KMS-11 (cell line): ENCODE data around the gene CTBP2.

Experiments
- H2AFZ ChIP-seq: fragments of 200-600 bp; sonication (generic); 2 replicates; pipeline ENCODE4 v1.6.1; 2016; ENCODE audit warnings: antibody characterized with exemption, mixed run types, low read depth
- H3K27ac ChIP-seq: fragments of 200-600 bp; sonication (generic); 2 replicates; pipeline ENCODE4 v1.6.1; 2016; ENCODE audit warnings: mild to moderate bottlenecking, mixed run types
- H3K27me3 ChIP-seq: fragments of 200-600 bp; sonication (generic); 2 replicates; pipeline ENCODE4 v1.6.1; 2017; ENCODE audit warnings: mild to moderate bottlenecking, low read depth, mixed run types, moderate library complexity; ENCODE audit not compliant: insufficient read depth
- H3K36me3 ChIP-seq: fragments of 200-600 bp; sonication (generic); 2 replicates; pipeline ENCODE4 v1.6.1; 2017; ENCODE audit warnings: mild to moderate bottlenecking, mixed run types; ENCODE audit not compliant: insufficient read depth
- H3K4me1 ChIP-seq: fragments of 200-600 bp; sonication (generic); 2 replicates; pipeline ENCODE4 v1.6.1; 2016; ENCODE audit warnings: mild to moderate bottlenecking, low read depth, mixed run types; ENCODE audit not compliant: poor library complexity, severe bottlenecking
- H3K4me2 ChIP-seq: fragments of 200-600 bp; sonication (generic); 2 replicates; pipeline ENCODE4 v1.7.0; 2016; ENCODE audit warnings: mild to moderate bottlenecking, mixed run types
- H3K4me3 ChIP-seq: fragments of 200-600 bp; sonication (generic); IDR thresholded peaks from 2 replicates; pipeline ENCODE4 v1.6.1; 2017; ENCODE audit warnings: low read depth, low read length, mixed read lengths; ENCODE audit not compliant: insufficient read depth
- H3K79me2 ChIP-seq: fragments of 200-600 bp; sonication (generic); 2 replicates; pipeline ENCODE4 v1.6.1; 2016; ENCODE audit warnings: low read depth, mixed run types; ENCODE audit not compliant: insufficient read depth
- H3K9ac ChIP-seq: fragments of 200-600 bp; sonication (generic); 2 replicates; pipeline ENCODE4 v1.6.1; 2016; ENCODE audit warnings: mild to moderate bottlenecking, mixed run types
- H4K20me1 ChIP-seq: fragments of 200-600 bp; sonication (generic); 2 replicates; pipeline ENCODE4 v1.6.1; 2016; ENCODE audit warnings: mild to moderate bottlenecking, mixed run types; ENCODE audit not compliant: insufficient read depth
- CTCF ChIP-seq: fragments of 200-600 bp; sonication (generic); conservative IDR thresholded peaks from 2 replicates; pipeline ENCODE4 v1.6.1; 2017; ENCODE audit warnings: low read depth, mild to moderate bottlenecking, antibody characterized with exemption, low read length, moderate library complexity, mixed read lengths

Gene CTBP2

GRCh38 chr10:125134483-125134848 is 25.9 kb downstream of the CTBP2 start:
- Histone ChIP-seq H3K4me1 (peaks cover 8% of the 10 kb centered on the region), H3K4me2 (no peak overlapping the region), H3K4me3 (no peak overlapping the region), H3K27ac (no peak overlapping the region), H4K20me1 (no peaks in the 10 kb centered on the region; the same call in 1 of the 2 replicates), H3K36me3 (no peaks in the 10 kb centered on the region), H3K79me2 (peaks cover 6% of the 10 kb centered on the region; the same call in 1 of the 2 replicates), H3K9ac (no peak overlapping the region), H2AFZ (no peak overlapping the region), H3K27me3 (no peaks in the 10 kb centered on the region)
- TF ChIP-seq CTCF = no peak

- Histone ChIP-seq H3K27ac (no peak overlapping the region), H3K4me1 (peaks cover 14% of the 10 kb centered on the region), H3K36me3 (no peaks in the 10 kb centered on the region)
Observed at GRCh38 chr10:125133696-125134482, 26.5 kb downstream of the CTBP2 start.

GRCh38 chr10:125132344-125132743 is 28.0 kb downstream of the CTBP2 start:
- Histone ChIP-seq H3K4me2 (no peak overlapping the region), H3K79me2 (peaks cover 14% of the 10 kb centered on the region; the same call in 1 of the 2 replicates), H3K4me1 (peaks cover 23% of the 10 kb centered on the region), H3K27ac (no peak overlapping the region), H3K27me3 (no peaks in the 10 kb centered on the region), H3K4me3 (no peak overlapping the region), H4K20me1 (no peaks in the 10 kb centered on the region; the same call in 1 of the 2 replicates), H3K36me3 (no peaks in the 10 kb centered on the region), H3K9ac (no peak overlapping the region), H2AFZ (no peak overlapping the region)
- TF ChIP-seq CTCF = no peak

More at GRCh38 chr10:125133696-125134482, 26.5 kb downstream of the CTBP2 start:
- H4K20me1 ChIP-seq = no peaks in the 10 kb centered on the region; the same call in 1 of the 2 replicates
- no peaks in the 10 kb centered on the region for H3K27me3 ChIP-seq
- H3K79me2 ChIP-seq = peaks cover 6% of the 10 kb centered on the region; the same call in 1 of the 2 replicates
- no peak overlapping the region for H3K4me3 ChIP-seq
- H3K4me2 ChIP-seq = no peak overlapping the region
- H2AFZ ChIP-seq = no peak overlapping the region
- no peak overlapping the region for H3K9ac ChIP-seq
- no peak for TF ChIP-seq CTCF

- H2AFZ ChIP-seq = no peak overlapping the region
- no peaks in the 10 kb centered on the region for H3K36me3 ChIP-seq
- peaks cover 23% of the 10 kb centered on the region for H3K4me1 ChIP-seq
- no peak for TF ChIP-seq CTCF
- no peak overlapping the region for H3K4me2 ChIP-seq
- no peaks in the 10 kb centered on the region for H3K27me3 ChIP-seq
- H3K9ac ChIP-seq = no peak overlapping the region
- no peaks in the 10 kb centered on the region; the same call in 1 of the 2 replicates for H4K20me1 ChIP-seq
- H3K79me2 ChIP-seq = peaks cover 8% of the 10 kb centered on the region; the same call in 1 of the 2 replicates
- no peak overlapping the region for H3K4me3 ChIP-seq
- no peak overlapping the region for H3K27ac ChIP-seq
Observed at GRCh38 chr10:125130916-125131315, 29.4 kb downstream of the CTBP2 start.
